ENCODE results near the gene METTL26. TPM values are rescaled to one million over a fixed set of nuclear protein-coding genes. Genes with fewer than 3 reads are reported as not detected.

METTL26 gene
- total RNA-seq, 1 donor from 2014 or later, result 74.0 TPM

Other genes starting within 250 kb of the METTL26 start
- gene NME4, start 239.1 kb downstream of the METTL26 start, total RNA-seq, result 30.4 and 55.6 TPM in 2 replicates
- 9.3 and 12.6 TPM in 2 replicates for gene DECR2, start 234.4 kb downstream of the METTL26 start, total RNA-seq
- 21.1 and 36.3 TPM in 2 replicates for gene RAB11FIP3, start 210.7 kb downstream of the METTL26 start, total RNA-seq
- 15.5 and 20.2 TPM in 2 replicates for gene CAPN15, start 108.6 kb downstream of the METTL26 start, total RNA-seq
- gene PRR35, start 75.9 kb downstream of the METTL26 start, total RNA-seq, result not detected in 2 replicates
- 2.0 and 2.4 TPM in 2 replicates for gene NHLRC4, start 69.3 kb downstream of the METTL26 start, total RNA-seq
- gene PIGQ, start 66.3 kb downstream of the METTL26 start, total RNA-seq, result 14.2 and 20.2 TPM in 2 replicates
- gene RAB40C, start 46.2 kb downstream of the METTL26 start, total RNA-seq, result 6.8 and 10.9 TPM in 2 replicates
- under 0.01 and 0.20 TPM in 2 replicates for gene WFIKKN1, start 5.3 kb downstream of the METTL26 start, total RNA-seq
- gene MCRIP2, start 5.5 kb upstream of the METTL26 start, total RNA-seq, result 10.5 and 11.9 TPM in 2 replicates
- gene WDR90, start 13.1 kb upstream of the METTL26 start, total RNA-seq, result 4.2 and 6.1 TPM in 2 replicates
- 20.0 and 25.4 TPM in 2 replicates for gene RHOT2, start 31.8 kb upstream of the METTL26 start, total RNA-seq
- under 0.01 and 0.22 TPM in 2 replicates for gene RHBDL1, start 39.4 kb upstream of the METTL26 start, total RNA-seq
- gene STUB1, start 44.1 kb upstream of the METTL26 start, total RNA-seq, result 90.7 and 113 TPM in 2 replicates
- gene JMJD8, start 48.0 kb upstream of the METTL26 start, total RNA-seq, result 20.2 and 22.4 TPM in 2 replicates
- gene WDR24, start 54.1 kb upstream of the METTL26 start, total RNA-seq, result 1.7 and 3.2 TPM in 2 replicates
- under 0.01 TPM in 2 replicates for gene FBXL16, start 69.5 kb upstream of the METTL26 start, total RNA-seq
- 13.1 and 28.8 TPM in 2 replicates for gene METRN, start 78.8 kb upstream of the METTL26 start, total RNA-seq
- gene ANTKMT, start 84.8 kb upstream of the METTL26 start, total RNA-seq, result 20.0 and 31.2 TPM in 2 replicates
- gene CCDC78, start 90.1 kb upstream of the METTL26 start, total RNA-seq, result 0.40 and 0.44 TPM in 2 replicates
- 4.4 and 5.4 TPM in 2 replicates for gene HAGHL, start 90.8 kb upstream of the METTL26 start, total RNA-seq
- gene CIAO3, start 104.7 kb upstream of the METTL26 start, total RNA-seq, result 23.8 and 33.5 TPM in 2 replicates
- gene MSLN, start 124.4 kb upstream of the METTL26 start, total RNA-seq, result 0.20 TPM in 1 of 2 replicates, not detected in the other
- gene RPUSD1, start 152.1 kb upstream of the METTL26 start, total RNA-seq, result 16.3 and 19.0 TPM in 2 replicates
- gene CHTF18, start 152.3 kb upstream of the METTL26 start, total RNA-seq, result 4.8 and 6.8 TPM in 2 replicates
- gene GNG13, start 164.4 kb upstream of the METTL26 start, total RNA-seq, result not detected in 2 replicates

All from lung microvascular endothelial cell (primary cell).